ENCODE results near the gene INSRR.
A peak's percentile ranks its signal among the peaks of the same experiment; 100 is the strongest.

INSRR gene

GRCh38 chr1:156805766-156806511, 53.0 kb downstream of the INSRR start:
- Mint-ChIP-seq H3K36me3 (ENCODE audit: low read depth) (peaks cover 57% of the 10 kb centered on the region), H3K9me3 (no peaks in the 10 kb centered on the region), H3K27me3 (no peaks in the 10 kb centered on the region), H3K27ac (peak overlapping the region; percentile 73), H3K4me3 (no peak overlapping the region), H3K4me1 (ENCODE audit: low read depth) (peaks cover 65% of the 10 kb centered on the region)

GRCh38 chr1:156804572-156805243, 54.2 kb downstream of the INSRR start:
- H3K4me1 Mint-ChIP-seq (ENCODE audit: low read depth): peaks cover 58% of the 10 kb centered on the region
- H3K27ac Mint-ChIP-seq: peak overlapping the region; percentile 84
- no peaks in the 10 kb centered on the region for H3K9me3 Mint-ChIP-seq
- H3K4me3 Mint-ChIP-seq: no peak overlapping the region
- H3K36me3 Mint-ChIP-seq (ENCODE audit: low read depth): peaks cover 60% of the 10 kb centered on the region
- no peaks in the 10 kb centered on the region for H3K27me3 Mint-ChIP-seq

GRCh38 chr1:156804026-156804425, 54.9 kb downstream of the INSRR start:
- Mint-ChIP-seq H3K9me3 (no peaks in the 10 kb centered on the region), H3K4me1 (ENCODE audit: low read depth) (peaks cover 54% of the 10 kb centered on the region), H3K36me3 (ENCODE audit: low read depth) (peaks cover 58% of the 10 kb centered on the region), H3K4me3 (no peak overlapping the region), H3K27me3 (no peaks in the 10 kb centered on the region), H3K27ac (peak overlapping the region; percentile 84)

- Mint-ChIP-seq H3K27me3 (no peaks in the 10 kb centered on the region), H3K36me3 (ENCODE audit: low read depth) (peaks cover 52% of the 10 kb centered on the region), H3K4me3 (peak overlapping the region; percentile 12), H3K4me1 (ENCODE audit: low read depth) (peaks cover 47% of the 10 kb centered on the region), H3K9me3 (no peaks in the 10 kb centered on the region), H3K27ac (peak overlapping the region; percentile 84)
Measured at GRCh38 chr1:156803086-156803851, 55.6 kb downstream of the INSRR start.

GRCh38 chr1:156802421-156802935, 56.4 kb downstream of the INSRR start:
- Mint-ChIP-seq H3K4me1 (ENCODE audit: low read depth) (peaks cover 39% of the 10 kb centered on the region), H3K4me3 (no peak overlapping the region), H3K27me3 (no peaks in the 10 kb centered on the region), H3K27ac (peak overlapping the region; percentile 9), H3K9me3 (no peaks in the 10 kb centered on the region), H3K36me3 (ENCODE audit: low read depth) (peaks cover 52% of the 10 kb centered on the region)

GRCh38 chr1:156801409-156802121, 57.4 kb downstream of the INSRR start:
- H3K27me3 Mint-ChIP-seq: no peaks in the 10 kb centered on the region
- H3K27ac Mint-ChIP-seq: peak overlapping the region; percentile 76
- peaks cover 31% of the 10 kb centered on the region for H3K4me1 Mint-ChIP-seq (ENCODE audit: low read depth)
- no peaks in the 10 kb centered on the region for H3K9me3 Mint-ChIP-seq
- H3K36me3 Mint-ChIP-seq (ENCODE audit: low read depth): peaks cover 53% of the 10 kb centered on the region
- H3K4me3 Mint-ChIP-seq: no peak overlapping the region

- H3K36me3 Mint-ChIP-seq (ENCODE audit: low read depth): peaks cover 72% of the 10 kb centered on the region
Measured at GRCh38 chr1:156797212-156797871, 61.6 kb downstream of the INSRR start.

GRCh38 chr1:156796340-156797097, 62.4 kb downstream of the INSRR start:
- Mint-ChIP-seq H3K36me3 (ENCODE audit: low read depth) (peaks cover 78% of the 10 kb centered on the region), H3K4me3 (no peak overlapping the region), H3K4me1 (ENCODE audit: low read depth) (peaks cover 9% of the 10 kb centered on the region), H3K27ac (no peak overlapping the region), H3K9me3 (no peaks in the 10 kb centered on the region), H3K27me3 (no peaks in the 10 kb centered on the region)

More at GRCh38 chr1:156797212-156797871, 61.6 kb downstream of the INSRR start:
- Mint-ChIP-seq H3K4me1 (ENCODE audit: low read depth) (peaks cover 17% of the 10 kb centered on the region), H3K4me3 (no peak overlapping the region), H3K27ac (no peak overlapping the region), H3K27me3 (no peaks in the 10 kb centered on the region), H3K9me3 (no peaks in the 10 kb centered on the region)

- H3K36me3 Mint-ChIP-seq (ENCODE audit: low read depth): peaks cover 80% of the 10 kb centered on the region
- H3K9me3 Mint-ChIP-seq: no peaks in the 10 kb centered on the region
- no peak overlapping the region for H3K27ac Mint-ChIP-seq
- H3K4me3 Mint-ChIP-seq: no peak overlapping the region
- no peaks in the 10 kb centered on the region for H3K27me3 Mint-ChIP-seq
- peaks cover 2% of the 10 kb centered on the region for H3K4me1 Mint-ChIP-seq (ENCODE audit: low read depth)
Measured at GRCh38 chr1:156795787-156796186, 63.1 kb downstream of the INSRR start.

GRCh38 chr1:156795374-156795733, 63.6 kb downstream of the INSRR start:
- Mint-ChIP-seq H3K4me3 (no peak overlapping the region), H3K9me3 (no peaks in the 10 kb centered on the region), H3K36me3 (ENCODE audit: low read depth) (peaks cover 79% of the 10 kb centered on the region), H3K4me1 (ENCODE audit: low read depth) (no peaks in the 10 kb centered on the region), H3K27ac (no peak overlapping the region), H3K27me3 (no peaks in the 10 kb centered on the region)

GRCh38 chr1:156794506-156795373, 64.2 kb downstream of the INSRR start:
- Mint-ChIP-seq H3K9me3 (no peaks in the 10 kb centered on the region), H3K4me3 (no peak overlapping the region), H3K4me1 (ENCODE audit: low read depth) (no peaks in the 10 kb centered on the region), H3K27me3 (no peaks in the 10 kb centered on the region), H3K27ac (no peak overlapping the region), H3K36me3 (ENCODE audit: low read depth) (peaks cover 79% of the 10 kb centered on the region)
